Activated CD8-positive, alpha-beta T cell treated with anti-CD3 and anti-CD28 coated beads for 36 hours (primary cell): ENCODE results near the gene MAP3K3. TPM values are rescaled to one million over a fixed set of nuclear protein-coding genes. Genes with fewer than 3 reads are reported as not detected.
A peak's percentile ranks its signal among the peaks of the same experiment; 100 is the strongest.

Source experiments
- ATAC-seq: fragments of 200-7000 bp; cut with Tn5 transposase; one replicate; pipeline ENCODE4 v1.10.0; 2021; ENCODE audit warnings: mild to moderate bottlenecking, moderate library complexity
- CTCF ChIA-PET: fragments of 350-600 bp; sonication (Branson Sonifier 250); formaldehyde crosslinking; loops from one replicate; lab custom pipeline; 2021; ENCODE audit warnings: antibody characterized with exemption; lab: Charles Lee
- POLR2A ChIA-PET: fragments of 350-600 bp; sonication (Branson Sonifier 250); formaldehyde crosslinking; loops from one replicate; lab custom pipeline; 2021; ENCODE audit warnings: antibody characterized with exemption; lab: Charles Lee
- DNase-seq: peaks from one replicate; pipeline ENCODE4 v3.0.0-alpha.2; 2020
- H3K27ac Mint-ChIP-seq: one replicate; pipeline ENCODE4 v1.8.0; 2021; ENCODE audit warnings: mild to moderate bottlenecking, mixed read lengths
- H3K27me3 Mint-ChIP-seq: one replicate; pipeline ENCODE4 v1.8.0; 2021; ENCODE audit warnings: mixed read lengths
- H3K36me3 Mint-ChIP-seq: one replicate; pipeline ENCODE4 v1.8.0; 2021; ENCODE audit warnings: low read depth, mixed read lengths
- H3K4me1 Mint-ChIP-seq: one replicate; pipeline ENCODE4 v1.8.0; 2021; ENCODE audit warnings: low read depth, mixed read lengths
- H3K4me3 Mint-ChIP-seq: one replicate; pipeline ENCODE4 v1.8.0; 2021; ENCODE audit warnings: mild to moderate bottlenecking, moderate library complexity, mixed read lengths
- H3K9me3 Mint-ChIP-seq: one replicate; pipeline ENCODE4 v1.8.0; 2021; ENCODE audit warnings: mixed read lengths
- intact Hi-C: fragments of 100-400 bp; cut with micrococcal nuclease; formaldehyde crosslinking; loops from one replicate; pipeline ENCODE4 v1.10.0; 2022
- total RNA-seq, 2 experiments: library from RNA; stranded (reverse); gene quantifications; one replicate each; pipeline ENCODE4 v1.2.3, GENCODE V29; 2021
- TF ChIP-seq, protein P1 (sequence below): fragments of 200-600 bp; IDR thresholded peaks from one replicate; pipeline ENCODE4 v1.8.0; 2022; ENCODE audit warnings: antibody characterized with exemption, mild to moderate bottlenecking

The MAP3K3 gene
- total RNA-seq, 2 experiments from 2014 or later = 20.6 to 22.5 TPM

DNA sequence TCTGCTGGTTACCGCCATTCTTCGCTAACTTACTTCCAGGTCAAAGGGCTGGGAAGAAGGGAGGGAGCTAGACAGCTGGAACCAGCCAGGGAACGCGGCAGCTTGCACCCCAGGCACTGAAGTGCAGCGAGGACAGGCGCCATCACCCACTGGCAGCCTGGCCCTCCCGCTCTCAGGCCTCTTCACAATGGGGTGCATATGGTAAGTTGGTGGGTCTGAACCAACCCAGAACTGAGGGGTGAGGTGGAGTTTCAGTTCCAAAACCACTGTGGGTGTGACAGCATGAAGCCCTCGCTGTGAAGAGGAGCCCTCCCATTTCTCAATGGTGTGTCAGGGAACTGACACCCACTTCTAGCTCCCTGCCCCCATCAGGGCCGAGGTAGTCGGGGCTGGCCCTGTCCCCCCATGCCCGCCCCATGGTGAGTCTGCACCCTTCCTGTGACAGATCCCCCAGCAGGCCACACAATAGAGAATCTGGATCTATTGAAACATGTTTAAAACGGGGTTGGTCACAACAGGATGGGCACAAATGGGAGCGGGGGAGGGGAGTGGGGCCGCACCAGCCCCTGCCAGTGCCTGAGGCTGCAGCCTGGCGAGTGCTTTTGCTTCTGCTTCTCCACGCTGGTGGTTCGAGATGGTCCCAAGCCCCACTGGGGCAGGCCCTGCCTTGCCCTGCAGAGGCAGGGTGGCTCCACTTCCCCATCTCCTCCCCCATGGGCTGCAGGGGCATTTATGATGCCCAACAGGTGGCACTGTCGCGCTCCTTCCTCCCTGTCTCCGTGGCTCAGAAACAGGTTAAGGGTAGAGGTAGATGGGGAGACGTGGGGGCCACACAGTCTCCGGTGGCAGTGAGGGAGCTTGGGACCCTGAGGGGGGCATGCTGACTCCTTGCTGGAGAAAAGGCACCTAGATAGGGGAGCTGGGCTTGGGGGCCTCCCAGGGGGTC is 75.4 kb downstream of the MAP3K3 start:
- ChIA-PET POLR2A (interaction anchor here (0.6 to 11.3 kb wide), 24 partner anchors 9 to 698 kb away, joined by 3 to 96 read pairs (median 6); partner anchors contain the start of genes CCDC47, DDX42 and MAP3K3), CTCF (interaction anchor here (0.6 to 3.6 kb wide), 23 partner anchors 8 to 291 kb away, joined by 3 to 28 read pairs (median 4); partner anchors contain the start of genes CCDC47, DCAF7 and DDX42)
- TF ChIP-seq, protein P1, sequence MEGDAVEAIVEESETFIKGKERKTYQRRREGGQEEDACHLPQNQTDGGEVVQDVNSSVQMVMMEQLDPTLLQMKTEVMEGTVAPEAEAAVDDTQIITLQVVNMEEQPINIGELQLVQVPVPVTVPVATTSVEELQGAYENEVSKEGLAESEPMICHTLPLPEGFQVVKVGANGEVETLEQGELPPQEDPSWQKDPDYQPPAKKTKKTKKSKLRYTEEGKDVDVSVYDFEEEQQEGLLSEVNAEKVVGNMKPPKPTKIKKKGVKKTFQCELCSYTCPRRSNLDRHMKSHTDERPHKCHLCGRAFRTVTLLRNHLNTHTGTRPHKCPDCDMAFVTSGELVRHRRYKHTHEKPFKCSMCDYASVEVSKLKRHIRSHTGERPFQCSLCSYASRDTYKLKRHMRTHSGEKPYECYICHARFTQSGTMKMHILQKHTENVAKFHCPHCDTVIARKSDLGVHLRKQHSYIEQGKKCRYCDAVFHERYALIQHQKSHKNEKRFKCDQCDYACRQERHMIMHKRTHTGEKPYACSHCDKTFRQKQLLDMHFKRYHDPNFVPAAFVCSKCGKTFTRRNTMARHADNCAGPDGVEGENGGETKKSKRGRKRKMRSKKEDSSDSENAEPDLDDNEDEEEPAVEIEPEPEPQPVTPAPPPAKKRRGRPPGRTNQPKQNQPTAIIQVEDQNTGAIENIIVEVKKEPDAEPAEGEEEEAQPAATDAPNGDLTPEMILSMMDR = peak; percentile 75
- Mint-ChIP-seq H3K27ac (peak overlapping the region; percentile 94), H3K4me1 (peaks cover 53% of the 10 kb centered on the region), H3K27me3 (no peaks in the 10 kb centered on the region), H3K9me3 (no peaks in the 10 kb centered on the region), H3K4me3 (peak overlapping the region; percentile 83), H3K36me3 (peaks cover 43% of the 10 kb centered on the region)
- intact Hi-C loops = loop anchor here (5.0 kb wide), 2 partner anchors 75 to 135 kb away; partner anchors contain the start of gene MAP3K3
- peak; percentile 55 for ATAC-seq
- DNase-seq = peak; percentile 91

DNA sequence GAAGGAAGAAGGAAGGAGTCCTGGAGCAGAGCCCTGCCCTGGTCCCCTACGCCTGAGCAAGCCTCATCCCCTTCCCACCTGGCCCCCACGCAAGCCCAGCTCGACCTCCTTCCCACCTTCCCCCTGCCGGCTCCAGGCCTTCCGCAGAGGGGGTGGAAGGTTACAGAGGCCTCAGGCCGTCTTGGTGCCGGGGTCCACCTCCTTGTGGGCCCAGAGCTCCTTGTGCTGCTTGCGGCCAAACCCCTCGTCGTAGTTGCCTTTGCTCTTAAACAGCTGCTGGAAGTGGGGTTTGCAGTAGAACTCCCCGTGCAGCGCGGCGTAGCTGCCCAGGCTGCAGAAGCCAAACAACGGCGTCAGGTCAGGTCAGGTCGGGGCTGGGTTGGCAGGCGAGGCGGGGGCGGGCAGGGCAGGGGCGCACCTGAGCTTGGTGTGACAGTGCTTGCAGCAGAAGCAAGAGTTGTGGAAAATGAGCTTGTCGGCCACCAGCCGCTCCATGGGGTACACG is 76.2 kb downstream of the MAP3K3 start:
- H3K4me1 Mint-ChIP-seq = peaks cover 57% of the 10 kb centered on the region
- intact Hi-C loops = loop anchor here (5.0 kb wide), 2 partner anchors 76 to 134 kb away; partner anchors contain the start of gene MAP3K3
- peak overlapping the region; percentile 94 for H3K27ac Mint-ChIP-seq
- peaks cover 47% of the 10 kb centered on the region for H3K36me3 Mint-ChIP-seq
- ChIA-PET CTCF (interaction anchor here (0.9 to 3.6 kb wide), 13 partner anchors 9 to 292 kb away, joined by 3 to 28 read pairs (median 5); partner anchors contain the start of genes CCDC47 and DDX42), POLR2A (interaction anchor here (0.6 to 11.3 kb wide), 23 partner anchors 8 to 270 kb away, joined by 3 to 96 read pairs (median 4); partner anchors contain the start of genes CCDC47, DDX42 and MAP3K3)
- ATAC-seq = no peak
- TF ChIP-seq, protein P1 = no peak
- DNase-seq = peak; percentile 66
- no peaks in the 10 kb centered on the region for H3K27me3 Mint-ChIP-seq
- no peaks in the 10 kb centered on the region for H3K9me3 Mint-ChIP-seq
- peak overlapping the region; percentile 83 for H3K4me3 Mint-ChIP-seq

DNA sequence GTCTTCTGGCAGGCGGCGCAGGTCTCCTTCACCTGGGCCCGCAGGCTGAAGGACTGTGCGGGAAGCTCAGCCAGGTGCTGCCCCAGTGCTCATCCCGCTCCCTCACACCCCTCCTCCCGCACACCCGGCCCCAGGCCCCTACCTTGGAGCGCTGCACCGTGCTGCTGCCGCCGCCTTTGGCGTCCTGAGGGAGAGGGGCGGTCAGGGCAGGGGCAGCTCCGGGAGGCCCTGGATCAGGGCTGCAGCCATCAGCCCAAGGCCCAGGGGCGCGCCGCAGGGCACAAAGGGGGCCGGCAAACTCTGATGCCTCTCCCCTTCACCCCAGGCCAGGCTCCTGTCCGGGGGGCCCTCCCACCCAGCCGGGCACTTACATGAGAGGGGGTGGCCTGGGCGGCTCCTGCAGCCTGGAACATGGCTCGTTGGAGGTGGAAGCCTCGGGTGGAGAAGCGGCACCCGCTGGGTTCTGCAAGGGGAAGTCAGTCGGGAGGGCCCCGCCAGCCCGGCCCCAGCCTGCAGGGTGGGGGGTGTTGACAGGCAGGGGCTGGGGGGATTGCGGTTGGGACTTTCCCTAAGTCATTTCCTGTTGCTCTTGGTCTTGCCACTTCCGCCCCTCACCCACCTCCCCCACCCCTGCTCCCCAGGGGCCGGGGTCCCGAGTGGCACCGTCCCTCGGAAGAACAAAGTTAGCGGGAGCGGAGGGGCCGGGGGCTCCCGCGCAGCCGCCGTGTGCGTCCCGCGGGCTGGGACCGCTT is 76.8 kb downstream of the MAP3K3 start:
- Mint-ChIP-seq H3K36me3 (peaks cover 49% of the 10 kb centered on the region), H3K4me3 (peak overlapping the region; percentile 83), H3K27me3 (no peaks in the 10 kb centered on the region), H3K9me3 (no peaks in the 10 kb centered on the region), H3K4me1 (peaks cover 58% of the 10 kb centered on the region), H3K27ac (peak overlapping the region; percentile 94)
- intact Hi-C loops = loop anchor here (5.0 kb wide), 2 partner anchors 77 to 133 kb away; partner anchors contain the start of gene MAP3K3
- peak; percentile 94 for DNase-seq
- peak; percentile 14 for ATAC-seq
- ChIA-PET CTCF (interaction anchor here (1.0 to 3.6 kb wide), 11 partner anchors 9 to 292 kb away, joined by 3 to 28 read pairs (median 5); partner anchors contain the start of genes CCDC47 and DDX42), POLR2A (interaction anchor here (0.6 to 11.3 kb wide), 19 partner anchors 8 to 169 kb away, joined by 3 to 96 read pairs (median 7); partner anchors contain the start of genes CCDC47, DDX42 and MAP3K3)
- TF ChIP-seq, protein P1 = no peak

DNA sequence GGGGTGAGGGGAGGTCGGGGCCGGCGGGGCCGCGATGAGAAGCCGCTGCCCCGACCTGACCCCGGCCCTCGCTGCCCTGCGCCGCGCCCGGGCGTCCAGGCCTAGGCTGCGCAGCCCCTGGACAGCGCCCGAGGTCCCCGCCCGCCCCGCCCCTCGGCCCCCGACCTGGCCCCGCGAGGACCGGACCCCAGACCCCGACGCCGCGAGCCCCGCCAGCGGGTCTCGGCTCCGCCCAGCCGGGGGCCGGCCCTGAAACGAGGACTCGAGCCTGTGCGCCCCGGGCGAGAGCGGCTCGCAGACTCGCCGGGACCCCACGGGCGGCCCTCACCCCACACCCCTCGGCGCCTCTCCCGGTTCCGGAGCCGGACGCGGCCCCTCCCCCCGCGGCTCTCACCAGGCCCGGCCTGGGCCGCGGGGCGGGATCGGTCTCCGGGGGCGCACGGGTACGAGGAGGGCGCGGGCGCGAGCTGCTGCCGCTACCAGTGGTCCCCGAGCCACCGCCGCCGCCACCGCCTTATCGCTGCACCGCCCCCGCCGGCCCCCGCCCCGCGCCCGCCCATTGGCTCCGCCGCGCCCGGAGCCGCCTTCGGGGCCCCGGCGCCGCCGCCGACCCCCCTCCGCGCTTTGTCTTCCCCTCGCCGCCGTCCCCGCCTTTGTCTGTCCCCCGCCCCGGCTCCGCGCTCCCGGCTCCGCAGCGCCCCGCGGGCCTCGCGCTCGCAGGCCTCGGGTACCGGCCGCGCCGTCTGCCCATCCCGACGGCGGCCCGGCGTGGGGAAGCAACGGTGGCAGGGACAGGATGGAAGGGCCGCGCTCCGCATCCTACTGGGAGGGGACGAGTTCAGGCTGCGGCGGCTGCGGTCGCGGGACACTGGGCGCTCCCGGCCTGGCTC is 77.7 kb downstream of the MAP3K3 start, which contains the start of gene LIMD2:
TSS of gene LIMD2 (minus strand) at position 488 of the 890 bp plus-strand sequence. CDS start 827 bp downstream, outside the sequence.
- ATAC-seq (peak; percentile 8), DNase-seq (peak; percentile 87)
- Mint-ChIP-seq H3K27ac (peak within 1 kb of the TSS; percentile 99), H3K4me1 (peaks cover 57% of the 10 kb centered on the region), H3K9me3 (no peaks in the 10 kb centered on the region), H3K4me3 (peak within 1 kb of the TSS; percentile 92), H3K27me3 (no peaks in the 10 kb centered on the region), H3K36me3 (peaks cover 50% of the 10 kb centered on the region)
- CTCF ChIA-PET = no interaction called here
- TF ChIP-seq, protein P1 = no peak
- intact Hi-C loops = loop anchor here (5.0 kb wide), 2 partner anchors 78 to 132 kb away; partner anchors contain the start of gene MAP3K3
- POLR2A ChIA-PET = interaction anchor here (0.6 to 11.3 kb wide), 12 partner anchors 10 to 142 kb away, joined by 3 to 96 read pairs (median 6); partner anchors contain the start of genes CCDC47, DDX42, MAP3K3 and STRADA
